NB4 (cell line): ENCODE data around the gene USP48.

Source experiments
- POLR2A ChIP-seq: IDR thresholded peaks from 2 replicates; pipeline ENCODE4 v1.6.1; 2011; ENCODE audit warnings: mild to moderate bottlenecking; ENCODE audit not compliant: insufficient read length; ENCODE audit errors: extremely low read depth
- TF ChIP-seq, protein P1 (sequence below): IDR thresholded peaks from one replicate; pipeline ENCODE4 v1.5.1; 2012; ENCODE audit warnings: low read depth, low read length
- TF ChIP-seq, protein P2 (sequence below): IDR thresholded peaks from 2 replicates; pipeline ENCODE4 v1.6.1; 2011; ENCODE audit warnings: low read depth, low read length

DNA sequence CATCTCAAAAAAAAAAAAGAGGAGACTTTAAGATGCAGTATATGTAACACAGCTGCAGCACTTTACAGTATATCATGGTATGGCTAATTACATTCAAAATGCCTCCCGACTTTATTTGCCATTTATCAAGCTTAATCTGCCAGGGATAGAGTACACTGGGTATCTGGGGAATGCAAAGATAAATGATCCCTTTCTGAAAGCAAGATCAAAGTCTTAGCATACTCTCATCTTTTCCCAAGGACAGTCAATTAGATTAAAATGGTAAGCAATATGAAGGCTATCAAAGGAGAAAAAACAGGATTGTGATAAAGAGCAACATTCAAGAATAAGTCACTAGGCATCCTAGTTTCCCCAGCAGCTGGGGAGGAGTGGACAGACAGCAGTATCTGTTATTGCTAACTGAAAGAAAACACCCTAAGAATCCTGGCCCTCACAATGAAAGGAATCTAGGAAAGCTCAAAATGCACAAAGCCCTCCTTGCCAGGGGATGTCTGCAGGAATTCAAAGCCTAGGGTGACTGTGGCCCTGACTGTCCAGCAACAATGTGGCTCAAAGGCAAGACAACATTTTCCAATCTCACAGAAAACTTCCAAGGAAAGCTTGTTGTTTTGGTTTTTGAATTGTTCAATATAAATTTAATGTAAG lies 57.1 kb downstream of the USP48 start:
- TF ChIP-seq, protein P1, sequence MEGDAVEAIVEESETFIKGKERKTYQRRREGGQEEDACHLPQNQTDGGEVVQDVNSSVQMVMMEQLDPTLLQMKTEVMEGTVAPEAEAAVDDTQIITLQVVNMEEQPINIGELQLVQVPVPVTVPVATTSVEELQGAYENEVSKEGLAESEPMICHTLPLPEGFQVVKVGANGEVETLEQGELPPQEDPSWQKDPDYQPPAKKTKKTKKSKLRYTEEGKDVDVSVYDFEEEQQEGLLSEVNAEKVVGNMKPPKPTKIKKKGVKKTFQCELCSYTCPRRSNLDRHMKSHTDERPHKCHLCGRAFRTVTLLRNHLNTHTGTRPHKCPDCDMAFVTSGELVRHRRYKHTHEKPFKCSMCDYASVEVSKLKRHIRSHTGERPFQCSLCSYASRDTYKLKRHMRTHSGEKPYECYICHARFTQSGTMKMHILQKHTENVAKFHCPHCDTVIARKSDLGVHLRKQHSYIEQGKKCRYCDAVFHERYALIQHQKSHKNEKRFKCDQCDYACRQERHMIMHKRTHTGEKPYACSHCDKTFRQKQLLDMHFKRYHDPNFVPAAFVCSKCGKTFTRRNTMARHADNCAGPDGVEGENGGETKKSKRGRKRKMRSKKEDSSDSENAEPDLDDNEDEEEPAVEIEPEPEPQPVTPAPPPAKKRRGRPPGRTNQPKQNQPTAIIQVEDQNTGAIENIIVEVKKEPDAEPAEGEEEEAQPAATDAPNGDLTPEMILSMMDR: no peak
- TF ChIP-seq POLR2A: no peak
- TF ChIP-seq, protein P2, sequence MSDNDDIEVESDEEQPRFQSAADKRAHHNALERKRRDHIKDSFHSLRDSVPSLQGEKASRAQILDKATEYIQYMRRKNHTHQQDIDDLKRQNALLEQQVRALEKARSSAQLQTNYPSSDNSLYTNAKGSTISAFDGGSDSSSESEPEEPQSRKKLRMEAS: no peak
